Astrocyte of the spinal cord (primary cell): ENCODE results near the gene GRIK5.

Source experiments
- DNase-seq: peaks from one replicate; pipeline ENCODE4 v3.0.0; 2011; ENCODE audit warnings: low read depth, low spot score
- H3K4me3 ChIP-seq: 2 replicates; pipeline ENCODE4 v1.5.1; 2011; ENCODE audit warnings: low read depth, mild to moderate bottlenecking, low read length, moderate library complexity
- CTCF ChIP-seq: IDR thresholded peaks from 2 replicates; pipeline ENCODE4 v1.5.1; 2012; ENCODE audit warnings: low read depth, mild to moderate bottlenecking, low read length, inconsistent platforms
- in situ Hi-C: cut with HindIII; loops from 2 replicates; pipeline ENCODE4 v1.10.0; 2017; ENCODE audit warnings: low sequenced_read_pairs

GRIK5 gene

GRCh38 chr19:42091300-42091699, 21.3 kb upstream of the GRIK5 start:
- TF ChIP-seq CTCF = no peak
- DNase-seq = no peak
- H3K4me3 ChIP-seq = no peak overlapping the region
- in situ Hi-C loops = no loop called here

- in situ Hi-C loops = no loop called here
- DNase-seq = no peak
- TF ChIP-seq CTCF = no peak
- H3K4me3 ChIP-seq = no peak overlapping the region
These were observed 20.7 kb upstream of the GRIK5 start for GRCh38 chr19:42090672-42091071.

GRCh38 chr19:42089772-42090171, 19.8 kb upstream of the GRIK5 start:
- DNase-seq = no peak
- in situ Hi-C loops = no loop called here
- no peak overlapping the region for H3K4me3 ChIP-seq
- no peak for TF ChIP-seq CTCF

GRCh38 chr19:42089191-42089750, 19.3 kb upstream of the GRIK5 start:
- no peak for DNase-seq
- no peak for TF ChIP-seq CTCF
- no peak overlapping the region for H3K4me3 ChIP-seq
- in situ Hi-C loops = no loop called here

GRCh38 chr19:42088471-42089190, 18.6 kb upstream of the GRIK5 start:
- in situ Hi-C loops = no loop called here
- no peak for TF ChIP-seq CTCF
- H3K4me3 ChIP-seq = no peak overlapping the region
- DNase-seq = peak; percentile 83

GRCh38 chr19:42086770-42087550, 17.0 kb upstream of the GRIK5 start:
- peak; percentile 84 for DNase-seq

More at GRCh38 chr19:42086770-42087550, 17.0 kb upstream of the GRIK5 start:
- TF ChIP-seq CTCF = no peak
- in situ Hi-C loops = no loop called here
- no peak overlapping the region for H3K4me3 ChIP-seq
